LNCAP (cell line): ENCODE data around the gene GPR78.

Experiments used
- TF ChIP-seq, protein P1 (sequence below): fragments of 450-650 bp; IDR thresholded peaks from 2 replicates; pipeline ENCODE4 v1.5.1; 2017; ENCODE audit warnings: mild to moderate bottlenecking

Gene GPR78

DNA sequence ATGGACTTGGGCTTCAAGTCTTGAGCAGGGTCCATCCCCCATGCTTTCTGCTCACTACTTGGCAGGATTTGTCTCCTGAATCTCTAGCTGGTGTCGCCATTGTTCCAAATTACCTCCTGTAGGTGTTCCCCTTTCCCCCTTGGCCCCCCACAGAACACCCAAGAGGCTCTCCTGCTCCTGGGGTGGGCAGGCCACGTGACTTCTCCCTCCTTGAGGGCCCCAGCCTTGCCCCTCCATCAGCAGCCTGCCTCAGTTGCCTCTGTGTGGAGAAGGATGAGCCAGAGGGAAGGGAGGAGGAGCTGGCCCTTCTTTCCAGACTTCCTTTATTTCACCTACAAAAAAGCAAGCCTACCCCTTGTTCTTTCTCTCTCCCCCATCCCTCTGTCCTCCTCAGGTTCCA, 1.8 kb downstream of the GPR78 start:
- TF ChIP-seq, protein P1, sequence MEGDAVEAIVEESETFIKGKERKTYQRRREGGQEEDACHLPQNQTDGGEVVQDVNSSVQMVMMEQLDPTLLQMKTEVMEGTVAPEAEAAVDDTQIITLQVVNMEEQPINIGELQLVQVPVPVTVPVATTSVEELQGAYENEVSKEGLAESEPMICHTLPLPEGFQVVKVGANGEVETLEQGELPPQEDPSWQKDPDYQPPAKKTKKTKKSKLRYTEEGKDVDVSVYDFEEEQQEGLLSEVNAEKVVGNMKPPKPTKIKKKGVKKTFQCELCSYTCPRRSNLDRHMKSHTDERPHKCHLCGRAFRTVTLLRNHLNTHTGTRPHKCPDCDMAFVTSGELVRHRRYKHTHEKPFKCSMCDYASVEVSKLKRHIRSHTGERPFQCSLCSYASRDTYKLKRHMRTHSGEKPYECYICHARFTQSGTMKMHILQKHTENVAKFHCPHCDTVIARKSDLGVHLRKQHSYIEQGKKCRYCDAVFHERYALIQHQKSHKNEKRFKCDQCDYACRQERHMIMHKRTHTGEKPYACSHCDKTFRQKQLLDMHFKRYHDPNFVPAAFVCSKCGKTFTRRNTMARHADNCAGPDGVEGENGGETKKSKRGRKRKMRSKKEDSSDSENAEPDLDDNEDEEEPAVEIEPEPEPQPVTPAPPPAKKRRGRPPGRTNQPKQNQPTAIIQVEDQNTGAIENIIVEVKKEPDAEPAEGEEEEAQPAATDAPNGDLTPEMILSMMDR = no peak

DNA sequence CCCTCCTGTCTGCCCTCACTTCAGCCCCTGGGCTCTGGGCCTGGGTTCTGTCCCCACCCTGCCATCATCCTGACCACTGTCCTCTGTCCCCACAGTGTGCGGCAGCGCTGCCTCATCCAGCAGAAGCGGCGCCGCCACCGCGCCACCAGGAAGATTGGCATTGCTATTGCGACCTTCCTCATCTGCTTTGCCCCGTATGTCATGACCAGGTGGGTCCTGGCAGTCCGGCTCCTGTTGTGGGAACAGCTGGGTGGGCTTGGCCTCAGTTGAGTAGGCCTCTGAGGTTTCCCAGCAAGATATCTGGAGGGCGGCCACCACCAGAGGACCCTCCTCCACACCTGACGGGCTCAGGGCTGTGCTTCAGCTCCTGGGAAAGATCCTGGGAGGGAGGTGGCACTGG, 2.2 kb downstream of the GPR78 start:
- TF ChIP-seq, protein P1 = no peak

DNA sequence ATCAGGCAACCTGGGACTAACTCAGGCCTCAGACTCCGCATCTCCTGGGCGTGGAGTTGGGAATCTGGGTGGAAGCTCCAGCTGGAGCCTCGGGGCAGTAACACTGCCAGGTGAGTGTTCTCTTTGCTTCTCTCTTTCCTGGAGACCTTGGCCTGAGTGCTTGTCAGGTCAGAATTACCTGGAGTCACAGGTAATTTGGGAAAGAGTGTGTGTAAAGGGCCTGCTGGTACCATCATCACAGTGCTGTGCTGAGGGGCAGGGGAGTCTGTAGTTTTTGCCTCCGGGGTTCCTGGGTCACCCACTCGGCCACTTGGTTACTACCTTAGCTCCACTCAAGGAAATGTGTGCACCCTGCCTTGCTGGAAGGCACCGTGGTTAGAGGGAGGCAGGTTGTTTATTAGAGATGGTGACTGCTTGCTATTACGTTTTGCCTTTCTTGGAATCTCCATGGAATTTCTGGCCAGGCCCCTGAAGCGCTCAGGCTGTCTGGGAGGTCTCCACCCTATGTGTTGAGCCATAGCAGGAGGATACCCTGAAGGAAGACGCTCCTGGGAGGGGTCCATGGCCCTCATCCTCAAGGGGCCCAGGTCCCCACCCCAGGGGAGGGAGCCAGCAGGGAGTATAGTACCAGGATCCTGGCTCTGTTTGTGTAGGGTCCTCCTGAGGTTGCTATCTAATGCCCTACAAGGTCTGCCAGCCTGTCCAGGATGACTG, 2.9 kb downstream of the GPR78 start:
- TF ChIP-seq, protein P1 = no peak

DNA sequence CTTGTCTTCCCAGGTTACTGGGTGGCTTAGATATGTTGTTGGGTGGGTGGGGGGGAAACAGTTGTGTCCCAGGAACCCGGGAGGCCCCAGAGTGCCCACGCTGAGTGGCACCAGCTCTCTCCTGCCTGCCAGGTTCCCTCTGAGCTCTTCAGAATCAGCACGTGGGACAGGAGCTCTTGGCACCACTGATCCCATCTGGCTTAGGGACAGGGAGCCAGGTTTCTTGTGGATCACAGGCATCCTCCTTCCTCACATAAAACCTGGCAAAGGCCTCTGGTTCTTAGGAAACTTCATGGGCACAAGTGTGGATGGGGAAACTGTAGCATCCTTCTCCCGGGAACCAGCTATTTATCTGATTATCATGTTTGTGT, 3.4 kb downstream of the GPR78 start:
- TF ChIP-seq, protein P1 = no peak

DNA sequence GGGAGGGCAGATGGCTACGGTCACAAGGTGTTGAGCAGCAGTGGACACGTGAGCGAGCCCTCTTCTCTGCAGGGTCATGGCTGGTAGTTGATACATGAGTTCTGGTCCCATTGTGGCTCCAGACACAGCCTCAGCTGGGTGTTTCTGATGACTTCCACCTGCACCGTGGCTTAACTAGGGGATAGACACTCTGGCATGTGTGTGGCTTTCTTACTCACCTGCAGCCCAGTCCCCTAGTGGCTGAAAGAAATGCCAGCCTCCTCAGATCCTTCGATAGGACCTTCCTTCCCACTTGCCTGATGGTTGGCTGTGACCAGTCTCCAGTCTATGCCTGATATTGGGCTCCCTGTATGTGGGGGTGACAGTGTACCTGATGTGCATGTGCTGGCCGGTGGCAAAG, 5.0 kb downstream of the GPR78 start:
- TF ChIP-seq, protein P1 = peak; percentile 24; the same call in 1 of the 2 replicates

DNA sequence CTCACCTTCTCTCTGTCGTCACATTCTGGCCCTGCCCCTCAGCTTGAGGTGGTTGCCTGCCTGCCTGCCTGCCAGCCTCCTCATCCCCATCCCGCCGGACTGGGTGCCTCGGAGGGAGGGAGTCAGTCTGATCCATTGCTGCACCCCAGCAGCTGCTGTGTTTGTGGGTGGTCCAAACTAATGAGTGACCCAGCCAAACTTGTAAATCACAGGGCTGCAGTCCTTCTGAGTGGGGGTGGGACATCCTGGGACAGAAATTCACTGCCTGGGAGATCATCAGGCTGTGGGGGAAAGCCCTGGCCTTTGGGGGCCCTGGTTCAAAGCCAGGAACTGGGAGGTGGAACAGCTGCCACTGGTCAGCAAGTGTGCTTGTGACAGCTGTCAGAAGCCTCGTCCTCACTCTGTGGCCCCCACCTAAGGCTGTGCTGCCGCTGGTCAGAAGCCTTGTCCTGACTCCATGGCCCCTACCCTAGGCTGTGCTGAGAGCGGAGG, 5.6 kb downstream of the GPR78 start:
- TF ChIP-seq, protein P1 = no peak

DNA sequence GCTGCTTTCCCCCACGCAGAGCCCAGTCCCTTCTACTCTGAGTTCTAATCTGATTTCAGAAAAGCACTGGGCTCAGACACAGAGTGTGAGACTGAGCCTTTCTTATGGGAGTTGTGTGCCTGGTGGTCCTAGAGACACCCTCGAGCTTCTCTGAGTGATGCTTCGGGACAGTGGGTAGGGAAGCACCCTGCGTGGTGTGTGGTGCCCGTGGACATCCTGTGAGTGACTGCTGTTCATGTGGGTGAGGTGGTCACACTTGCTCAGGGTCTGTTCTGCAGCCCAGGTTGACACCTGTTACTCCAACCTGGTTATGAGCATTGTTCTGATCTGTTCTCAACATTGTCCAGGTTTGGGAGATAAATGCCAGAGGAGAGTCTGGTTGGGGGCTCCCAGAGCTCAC, 6.1 kb downstream of the GPR78 start:
- TF ChIP-seq, protein P1 = no peak
